Inferior parietal cortex (tissue), 1 donor: ENCODE data around the gene GAST.
A peak's percentile ranks its signal among the peaks of the same experiment; 100 is the strongest.

Experiments used
- DNase-seq: peaks from one replicate; pipeline ENCODE4 v3.0.0-alpha.2; 2016; ENCODE audit errors: extremely low spot score

Gene GAST

DNA sequence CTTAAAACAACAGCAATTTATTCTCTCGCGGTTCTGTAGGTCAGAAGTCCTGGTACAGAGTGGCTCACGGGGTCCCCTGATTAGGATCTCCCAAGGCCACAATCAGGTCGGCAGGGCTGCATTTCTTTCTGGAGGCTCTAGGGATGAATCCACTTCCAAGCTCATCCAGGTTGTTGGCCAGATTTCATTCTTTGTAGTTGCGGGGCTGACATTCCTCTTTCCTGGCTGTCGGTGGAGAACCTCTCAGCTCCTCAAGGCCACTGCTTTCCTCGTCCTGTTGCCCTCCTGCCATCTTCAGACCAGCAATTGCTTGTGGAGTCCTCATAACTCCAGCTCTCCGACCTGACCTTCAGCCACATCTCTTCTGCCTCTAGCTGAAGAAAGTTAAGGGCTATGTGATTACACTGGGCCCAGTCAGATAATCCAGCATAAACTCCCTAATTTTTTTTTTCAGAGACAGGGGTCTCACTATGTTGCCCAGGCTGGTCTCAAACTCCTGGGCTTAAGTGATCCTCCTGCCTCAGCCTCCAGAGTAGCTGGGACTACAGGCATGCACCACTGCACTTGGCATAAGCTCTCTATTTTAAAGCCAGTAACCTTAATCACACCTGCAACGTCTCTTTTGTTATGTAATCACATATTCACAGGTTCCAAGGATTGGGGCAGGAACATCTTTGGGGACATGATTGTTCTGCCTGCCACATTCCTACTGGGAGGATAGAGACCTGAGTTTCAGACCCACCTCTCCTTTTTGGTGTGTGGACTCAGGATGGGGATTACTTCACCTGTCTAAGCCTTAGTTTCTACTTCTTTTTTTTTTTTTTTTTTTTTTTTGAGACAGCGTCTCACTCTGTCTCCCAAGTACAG lies 4.1 kb upstream of the GAST start:
- no peak for DNase-seq

DNA sequence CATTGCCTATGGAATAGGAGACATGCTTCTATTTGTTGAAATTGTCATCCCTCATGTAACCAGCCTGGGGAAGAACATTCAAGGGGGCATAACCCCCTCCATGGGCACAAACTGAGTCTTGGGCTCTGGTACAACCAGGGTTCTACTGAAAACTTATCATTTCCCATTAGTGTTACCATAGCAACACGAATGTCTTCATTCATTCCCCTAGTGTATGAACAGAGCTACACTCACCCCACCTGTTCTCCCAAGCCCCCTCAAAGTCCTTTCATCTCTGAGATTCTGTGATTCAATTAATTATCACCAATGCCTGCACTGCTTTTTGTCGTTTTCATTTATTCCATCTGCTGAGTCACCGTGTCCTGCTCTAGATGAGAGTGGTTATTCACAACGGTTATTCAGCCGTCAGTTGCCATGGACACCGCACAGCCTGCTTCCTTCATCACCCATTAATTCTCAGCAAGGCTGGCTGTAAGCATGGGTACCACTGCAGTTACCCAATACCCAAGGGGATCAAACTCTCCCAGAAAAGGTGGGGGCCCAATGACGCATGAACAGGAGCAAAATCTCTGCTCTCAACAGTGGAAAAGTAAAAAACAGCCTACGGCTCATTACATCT lies 1.6 kb upstream of the GAST start:
- peak; percentile 71 for DNase-seq

DNA sequence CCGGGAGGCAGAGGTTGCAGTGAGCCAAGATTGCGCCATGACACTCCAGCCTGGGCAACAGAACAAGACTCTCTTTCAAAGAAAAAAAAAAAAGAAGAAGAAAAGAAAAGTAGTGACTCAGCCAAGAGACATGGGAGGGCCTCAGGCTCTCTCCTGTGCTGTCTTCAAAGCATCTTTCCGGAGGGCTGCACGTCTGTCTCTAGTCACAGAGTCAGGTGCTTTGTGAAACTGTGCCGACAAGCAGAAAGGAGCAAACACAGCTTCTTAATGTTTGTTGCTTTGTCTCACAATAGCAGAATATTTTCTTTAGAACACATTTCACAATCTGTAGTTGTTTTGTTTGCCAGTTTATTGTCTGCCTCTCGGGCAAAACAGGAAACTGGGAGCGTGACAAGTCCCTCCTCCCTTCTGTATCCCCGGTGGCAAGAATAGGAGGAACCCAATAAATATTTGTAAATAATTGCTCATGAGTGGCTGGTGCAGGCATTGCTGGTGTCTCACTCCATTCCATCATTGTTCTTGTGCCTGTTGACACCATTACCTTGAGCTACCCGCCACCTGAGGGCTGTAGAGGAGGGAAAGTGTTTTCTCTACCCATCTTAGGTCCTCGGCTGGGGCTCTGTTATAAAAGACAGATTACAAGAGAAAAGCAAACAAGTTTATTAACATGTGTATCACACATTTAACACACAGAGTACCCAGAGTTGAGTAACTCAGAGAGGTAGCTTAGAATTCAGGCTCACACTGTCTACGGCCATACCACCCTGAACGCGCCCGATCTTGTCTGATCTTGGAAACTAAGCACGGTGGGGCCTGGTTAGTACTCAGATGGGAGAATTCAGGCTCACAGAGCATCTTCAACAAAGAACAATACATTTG lies 5.5 kb downstream of the GAST start:
- DNase-seq = no peak

DNA sequence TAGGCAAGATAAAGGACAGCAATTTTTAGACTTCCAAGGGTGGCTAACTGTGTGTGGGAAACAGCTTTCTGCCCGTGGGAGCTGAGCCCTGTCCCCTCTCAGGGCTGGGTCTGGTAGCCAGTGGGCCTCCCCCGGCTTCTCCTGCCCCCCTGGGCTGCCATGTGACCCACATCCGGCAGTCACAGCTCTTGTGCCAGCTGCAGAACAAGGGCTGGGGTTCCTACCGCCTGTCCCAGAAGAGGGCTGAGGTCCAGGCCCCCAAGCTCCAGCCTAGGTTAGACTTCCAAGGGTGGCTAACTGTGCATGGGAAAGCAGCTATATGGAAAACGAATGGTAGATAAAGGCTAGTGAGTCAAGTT lies 6.1 kb downstream of the GAST start:
- DNase-seq = no peak

DNA sequence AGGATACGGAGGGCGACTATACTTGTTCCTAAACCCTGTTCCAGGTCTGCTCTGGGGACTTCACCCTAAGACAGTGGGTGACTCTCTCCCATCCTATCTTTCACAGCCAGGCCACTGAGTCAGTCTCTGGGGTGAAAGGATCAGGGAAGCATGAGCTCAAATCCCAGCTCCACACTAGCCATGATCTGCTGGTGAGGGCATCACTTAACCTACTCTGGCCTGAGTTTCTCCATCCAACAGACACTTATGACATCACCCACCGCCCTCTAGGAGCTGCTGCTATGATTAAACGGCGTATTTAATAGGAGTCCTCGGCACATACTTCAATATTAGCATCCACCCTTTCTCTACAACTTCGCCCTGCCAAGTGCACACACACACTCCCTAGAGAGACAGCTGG lies 10.1 kb downstream of the GAST start:
- DNase-seq = no peak

DNA sequence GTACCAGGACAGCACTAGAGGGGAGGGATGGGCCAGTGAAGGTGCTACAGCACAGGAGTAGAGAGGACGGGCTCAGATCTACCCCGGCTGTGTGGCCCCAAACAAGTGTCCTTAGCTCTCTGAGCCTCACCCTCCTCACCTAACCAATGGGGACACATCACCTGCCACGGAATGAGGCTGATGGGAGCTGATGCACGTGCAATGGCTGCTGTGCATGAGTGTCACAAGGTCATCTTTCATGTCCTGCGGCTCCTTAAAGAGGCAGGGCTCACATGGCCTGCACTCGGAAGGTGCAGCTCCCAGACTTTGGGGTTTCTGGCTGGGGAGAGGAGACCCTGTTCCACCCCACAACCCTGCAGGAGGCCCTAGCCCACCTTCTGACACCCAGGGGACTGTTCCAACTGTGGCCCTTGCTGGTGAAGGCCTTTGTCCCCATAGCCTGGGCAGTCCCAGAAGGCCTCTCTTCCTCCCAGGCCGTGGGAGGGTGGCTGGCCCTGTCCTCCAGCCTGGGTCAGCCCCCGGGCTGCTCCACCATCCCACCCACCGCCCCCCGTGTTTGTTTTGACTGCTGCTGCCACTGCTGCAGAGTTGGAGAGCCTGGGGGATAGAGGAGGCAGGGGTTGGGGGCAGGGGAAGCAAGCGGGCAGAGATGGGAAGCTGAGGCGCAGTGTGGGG lies 11.8 kb downstream of the GAST start:
- no peak for DNase-seq

DNA sequence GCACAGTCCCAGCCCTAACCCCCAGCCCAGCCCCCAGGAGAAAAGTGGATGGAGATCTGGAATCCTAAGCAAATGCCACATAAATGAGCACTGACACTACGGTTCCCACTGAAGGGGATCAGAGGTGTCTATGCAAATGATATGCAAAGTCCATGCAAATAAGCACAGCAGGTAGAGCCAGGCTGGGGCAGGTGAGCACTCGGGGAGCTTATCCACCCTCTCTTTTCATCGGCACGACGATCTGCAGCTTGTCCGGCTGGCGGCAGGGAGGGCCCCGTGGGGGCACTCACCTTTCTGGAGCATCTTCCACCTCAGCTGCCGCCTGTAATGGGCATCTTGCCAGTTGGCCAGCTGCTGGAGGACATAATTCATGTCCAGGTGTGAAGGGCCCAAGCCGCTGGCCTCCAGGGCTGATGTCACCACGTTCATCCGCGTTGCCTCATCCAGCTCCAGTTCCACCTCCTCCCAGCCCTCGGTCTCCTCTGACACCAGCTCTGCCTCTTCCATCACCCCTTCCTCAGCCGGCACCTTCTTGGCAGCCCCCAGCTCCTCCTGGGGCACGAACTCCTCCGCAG lies 12.4 kb downstream of the GAST start:
- no peak for DNase-seq

DNA sequence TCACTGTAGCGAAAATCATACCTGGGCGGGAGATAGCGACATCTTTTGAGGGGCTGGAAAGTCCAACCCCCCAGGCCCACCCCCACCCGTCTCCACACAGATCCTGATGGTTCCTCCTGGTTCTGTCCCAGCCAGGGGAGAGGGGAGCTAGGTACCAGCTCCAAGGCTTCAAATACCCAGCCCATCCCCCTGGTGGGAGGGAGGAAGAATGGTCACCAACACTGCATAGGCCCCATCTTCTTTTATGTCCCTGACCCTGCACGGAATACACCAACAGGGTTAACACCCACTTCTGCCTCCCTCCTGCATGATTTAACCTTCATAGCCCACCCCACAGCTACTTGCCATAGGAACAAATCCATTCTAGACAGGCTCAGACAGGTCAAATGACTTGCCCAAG lies 13.0 kb downstream of the GAST start:
- no peak for DNase-seq

DNA sequence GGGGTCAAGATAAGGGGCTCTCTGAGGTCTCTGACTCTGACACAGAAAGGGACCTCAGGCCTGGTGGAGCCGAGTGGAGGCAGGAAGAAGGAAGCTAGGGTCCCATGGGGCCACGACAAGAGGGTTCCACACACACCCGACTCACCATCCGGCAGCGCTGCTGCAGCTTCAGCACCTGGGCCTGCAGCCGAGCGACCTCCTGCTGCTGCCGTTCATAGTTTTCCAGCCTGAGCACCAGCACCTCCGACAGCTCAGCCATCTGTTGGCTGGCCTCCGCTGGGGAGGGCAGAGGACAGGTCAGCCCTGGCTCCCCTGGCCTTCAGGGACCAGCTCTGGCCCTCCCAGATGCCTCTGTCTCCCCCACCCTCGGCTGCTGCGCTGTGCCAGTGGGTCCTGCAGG lies 15.9 kb downstream of the GAST start:
- no peak for DNase-seq

DNA sequence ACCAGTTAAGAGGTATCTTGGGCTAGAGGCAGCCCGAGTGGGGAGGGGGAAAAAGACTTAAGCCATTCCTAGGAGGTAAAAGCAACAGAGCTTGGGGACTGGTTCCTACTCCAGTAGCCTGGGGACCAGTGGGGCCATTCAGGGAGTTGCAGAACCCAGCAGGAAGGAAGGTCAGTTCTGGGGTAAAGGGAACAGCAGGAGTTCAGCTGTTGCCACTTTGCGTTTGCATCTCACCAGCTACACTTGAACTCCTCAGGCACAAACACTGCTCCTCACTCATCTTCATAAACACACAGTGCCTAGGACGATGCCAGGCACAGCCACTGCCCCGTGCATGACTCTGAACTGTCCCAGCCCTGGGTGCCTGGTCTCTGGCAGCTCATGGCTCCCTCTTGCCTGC lies 18.3 kb downstream of the GAST start:
- no peak for DNase-seq

DNA sequence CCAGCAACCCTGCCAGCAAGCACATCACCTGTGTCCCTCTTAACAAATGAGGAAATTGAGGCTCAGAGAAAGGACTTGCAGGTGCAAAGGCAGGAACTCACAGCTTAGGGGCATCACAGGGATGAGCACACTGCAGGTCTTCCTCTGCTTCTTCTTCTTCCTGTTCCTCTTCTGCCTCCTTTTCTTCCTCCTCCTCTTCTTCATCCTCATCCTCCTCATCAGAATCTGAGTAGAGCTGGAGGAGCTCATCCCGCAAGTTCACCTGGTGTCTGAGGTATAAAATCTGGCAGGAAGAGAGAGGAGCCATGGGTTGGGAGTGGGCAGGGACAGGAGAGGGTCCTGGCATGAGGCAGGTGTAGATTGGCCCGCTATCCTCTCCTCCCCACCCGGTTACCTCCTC lies 19.7 kb downstream of the GAST start:
- DNase-seq = no peak

DNA sequence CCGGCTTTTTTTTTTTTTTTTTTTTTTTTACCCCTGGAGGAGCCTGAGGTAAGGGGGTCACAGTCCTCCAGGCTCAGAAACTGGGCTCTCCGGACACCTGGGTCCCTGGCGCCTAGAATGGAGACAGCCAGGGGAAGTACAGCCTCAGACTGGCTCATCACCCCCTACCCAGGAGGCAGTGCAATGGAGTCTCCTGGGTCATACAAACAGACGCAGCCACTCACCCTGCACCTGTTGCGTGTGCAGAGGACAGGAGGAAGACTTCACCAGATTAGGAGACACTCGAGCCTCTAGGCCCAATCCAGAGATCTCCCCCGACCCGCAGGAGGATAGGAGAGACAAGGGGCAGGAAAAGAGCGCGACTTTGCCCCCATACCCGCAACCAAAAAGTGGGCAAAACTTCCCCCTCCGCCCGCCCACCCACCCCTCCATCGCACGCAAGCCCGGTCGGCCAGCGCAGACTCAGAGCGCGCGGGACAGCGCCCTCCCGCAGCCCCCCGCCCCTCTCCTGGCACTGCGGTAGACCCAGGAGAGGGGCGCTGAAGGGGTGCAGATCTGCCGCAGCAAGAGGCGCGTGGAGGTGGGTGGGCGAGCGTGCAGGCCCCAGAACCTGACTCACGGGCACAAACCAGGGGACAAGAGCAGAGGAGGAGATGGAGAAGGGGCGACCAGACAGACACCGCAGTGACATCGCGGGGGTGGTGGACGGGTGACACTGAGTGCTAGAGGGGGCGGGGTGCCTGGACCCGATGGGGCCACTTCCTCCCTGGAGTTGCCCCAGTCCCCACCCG lies 21.4 kb downstream of the GAST start:
- DNase-seq = no peak

DNA sequence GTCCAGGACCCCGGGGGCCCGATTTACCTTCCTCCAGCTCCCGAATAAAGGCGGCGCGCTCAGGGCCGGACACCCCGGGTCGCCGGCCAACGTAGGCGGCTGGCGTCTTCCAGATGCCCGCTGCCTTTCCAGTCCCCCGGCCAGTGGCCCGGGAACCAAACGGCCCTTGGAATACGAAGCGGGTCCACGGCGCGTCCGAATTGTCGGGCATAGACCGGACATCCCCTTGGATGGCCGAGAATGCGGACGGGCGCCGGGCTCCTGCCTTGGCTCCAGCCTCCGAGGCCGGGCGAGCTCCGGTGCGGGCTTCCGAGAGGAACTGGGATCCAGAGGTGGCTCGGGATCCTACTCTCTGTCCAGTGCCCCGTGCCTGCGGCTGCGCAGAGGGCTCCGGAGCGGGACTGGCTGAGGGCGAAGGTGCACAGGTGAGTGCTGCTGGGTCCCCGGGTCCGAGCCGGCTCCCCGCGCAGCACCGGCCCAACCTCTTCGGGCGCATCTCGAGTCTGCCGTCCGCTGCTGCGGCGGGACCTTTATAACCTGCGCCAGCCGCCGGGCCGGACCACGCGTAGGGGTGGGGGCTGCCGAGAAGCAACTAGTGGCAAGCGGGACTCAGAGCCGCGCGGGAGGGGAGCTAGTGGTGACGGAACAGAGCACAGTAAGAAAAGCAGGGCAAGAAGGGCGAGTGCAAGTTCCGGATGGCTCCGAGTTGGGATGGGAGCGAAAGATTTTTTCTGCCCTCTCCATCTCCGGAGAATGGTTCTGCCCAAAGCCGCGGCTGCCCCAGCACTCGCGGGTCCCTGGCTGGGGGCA lies 22.2 kb downstream of the GAST start, which contains the start of gene HAP1:
Gene HAP1, minus strand, starts transcription at position 505 of the 810 bp plus-strand sequence. Its CDS starts 9 bp downstream, at position 496.
- DNase-seq = peak; percentile 6

DNA sequence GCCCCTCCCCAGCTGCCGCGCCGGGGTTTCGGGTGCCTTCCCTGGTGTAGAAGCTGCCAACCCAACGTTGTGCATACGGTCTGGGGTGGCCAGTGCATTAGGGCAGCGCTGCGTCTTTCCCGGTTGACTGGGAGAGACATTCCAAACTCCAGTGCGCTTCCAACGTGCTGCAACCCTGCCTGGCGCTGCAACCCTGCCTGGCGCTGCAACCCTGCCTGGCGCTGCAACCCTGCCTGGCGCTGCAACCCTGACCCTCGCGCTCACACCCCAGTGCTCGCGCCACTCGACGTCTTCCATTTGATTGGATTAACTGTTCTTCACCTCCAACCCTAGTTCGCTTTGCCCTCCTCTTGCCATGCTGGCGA lies 22.8 kb downstream of the GAST start:
- DNase-seq = no peak

DNA sequence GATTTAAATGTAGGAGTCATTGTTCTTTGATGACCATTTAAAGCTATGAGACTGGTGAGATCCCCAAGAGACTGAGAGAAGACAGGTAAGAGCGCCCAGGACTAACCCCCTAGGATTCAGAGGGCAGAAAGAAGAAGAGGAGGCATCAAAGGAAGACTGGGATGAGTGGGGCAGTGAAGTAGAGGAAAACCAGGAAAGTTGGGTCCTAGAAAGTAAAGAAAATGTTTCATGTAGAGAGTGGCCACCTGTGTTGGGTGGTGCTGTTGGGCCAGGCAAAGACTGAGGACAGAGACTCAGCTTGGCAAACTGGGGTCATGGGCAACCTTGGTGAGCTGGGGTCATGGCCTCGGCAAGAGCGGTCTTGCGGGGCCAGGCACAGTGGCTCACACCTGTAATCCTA lies 23.6 kb downstream of the GAST start:
- DNase-seq = no peak

DNA sequence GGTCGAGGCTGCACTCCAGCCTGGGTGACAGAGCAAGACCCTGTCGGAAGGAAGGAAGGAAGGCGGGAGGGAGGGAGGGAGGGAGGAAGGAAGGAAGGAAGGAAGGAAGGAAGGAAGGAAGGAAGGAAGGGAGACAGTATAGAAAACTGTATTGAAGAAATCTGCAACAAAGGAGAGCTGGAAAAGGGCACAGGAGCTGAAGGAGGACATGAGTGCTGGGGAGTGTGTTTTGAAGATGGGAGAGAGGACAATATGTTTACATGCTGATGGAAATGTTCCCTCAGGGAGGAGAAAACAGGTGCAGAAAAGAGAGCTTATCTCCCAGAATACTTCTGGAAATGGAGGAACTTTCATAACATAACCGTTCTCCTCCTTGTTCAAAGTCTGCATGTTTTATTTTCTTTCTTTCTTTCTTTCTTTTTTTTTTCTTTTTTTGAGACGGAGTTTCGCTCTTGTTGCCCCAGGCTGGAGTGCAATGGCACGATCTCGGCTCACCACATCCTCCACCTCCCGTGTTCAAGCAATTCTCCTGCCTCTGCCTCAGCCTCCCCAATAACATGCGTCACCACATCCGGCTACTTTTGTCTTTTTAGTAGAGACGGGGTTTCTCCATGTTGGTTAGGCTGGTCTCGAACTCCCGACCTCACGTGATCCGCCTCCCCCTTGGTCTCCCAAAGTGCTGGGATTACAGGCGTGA lies 25.0 kb downstream of the GAST start:
- DNase-seq = no peak

DNA sequence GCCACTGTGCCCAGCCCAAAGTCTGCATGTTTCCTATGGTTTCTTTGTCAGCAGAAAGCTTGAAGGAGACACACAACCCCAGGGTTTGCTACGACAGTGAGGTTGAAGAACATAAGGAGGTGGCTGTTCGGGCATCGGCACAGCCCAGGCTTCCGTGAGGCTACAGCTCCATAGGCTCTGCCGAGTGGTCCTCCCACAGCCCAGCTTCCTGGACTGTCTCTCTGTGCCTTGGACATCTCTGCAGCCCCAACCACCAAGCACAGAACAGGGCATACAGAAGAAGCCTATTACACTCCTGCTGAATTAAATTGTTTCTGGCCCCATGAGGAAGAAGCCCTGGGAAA lies 25.5 kb downstream of the GAST start:
- no peak for DNase-seq

DNA sequence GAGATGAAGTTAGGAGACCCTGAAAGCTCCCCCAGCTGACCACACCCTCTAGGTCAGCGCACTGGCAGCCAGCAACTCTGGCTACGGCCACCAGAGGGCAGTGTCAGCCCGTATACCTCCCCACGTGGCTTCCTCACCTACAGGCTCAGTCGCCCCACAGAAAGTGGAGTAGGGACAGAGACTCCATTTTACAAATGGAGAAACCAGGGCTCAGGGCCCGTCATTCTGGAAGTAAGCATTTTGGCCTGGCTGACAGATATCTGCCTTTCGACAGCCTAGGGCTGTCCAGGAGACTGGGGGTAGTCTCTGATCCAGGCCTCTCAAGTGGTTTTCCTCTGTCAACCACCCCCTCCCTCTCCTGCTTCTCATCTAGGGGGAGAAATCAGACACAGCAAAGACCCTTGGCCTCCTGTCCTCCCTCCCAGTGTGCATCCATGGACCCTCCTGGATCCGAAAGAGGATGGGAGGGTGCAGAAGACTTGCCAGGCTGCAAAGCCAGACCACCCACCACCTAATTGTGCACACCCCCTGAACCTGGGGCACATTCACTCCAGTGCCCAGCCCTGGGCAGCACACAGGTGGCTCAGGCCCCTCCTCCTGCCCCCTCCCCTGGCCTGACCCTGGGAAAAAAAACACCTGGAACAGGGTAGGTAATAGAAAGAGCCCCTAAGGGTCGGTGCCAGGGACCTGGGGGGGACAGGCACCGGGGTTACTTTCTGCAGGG lies 26.1 kb downstream of the GAST start:
- DNase-seq = peak; percentile 84

DNA sequence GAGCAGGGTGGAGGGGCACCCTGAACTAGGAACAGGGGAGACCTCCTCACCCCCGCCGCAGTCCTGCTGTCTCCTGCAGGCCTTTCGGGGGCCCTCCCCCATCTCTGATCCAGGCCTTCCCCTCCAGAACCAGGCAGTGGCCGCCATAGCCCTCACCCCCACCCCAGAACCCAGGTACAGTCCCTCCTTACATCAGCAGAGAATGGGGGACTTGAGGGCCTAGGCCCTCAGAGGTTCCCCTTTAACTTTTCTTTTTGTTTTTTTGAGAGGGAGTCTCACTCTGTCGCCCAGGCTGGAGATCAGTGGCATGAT lies 26.6 kb downstream of the GAST start:
- DNase-seq = no peak
